ENCODE results near the gene PDZRN4.

The PDZRN4 gene

DNA sequence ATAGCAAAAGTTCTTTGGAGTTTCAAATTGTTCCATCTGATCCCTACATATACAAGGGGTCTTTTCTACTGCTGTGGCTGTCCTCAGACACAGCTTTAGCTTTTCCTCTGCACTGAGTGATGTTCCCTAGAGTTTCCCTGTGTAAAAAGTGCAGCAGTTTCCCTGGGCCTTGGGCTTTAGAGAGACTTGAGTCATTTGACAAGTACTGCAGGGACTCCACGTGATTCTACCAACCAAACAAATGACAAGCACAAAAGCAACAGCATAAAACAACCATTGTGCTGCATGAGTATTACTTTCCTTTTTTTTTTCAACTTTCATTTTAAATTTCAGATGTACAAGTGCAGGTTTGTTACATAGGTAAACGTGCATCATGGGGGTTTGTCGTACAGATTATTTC lies 272.8 kb downstream of the PDZRN4 start:
- no peak for DNase-seq

GRCh38 chr12:41462312-41462711 lies 274.2 kb downstream of the PDZRN4 start:
- no peak for DNase-seq

DNA sequence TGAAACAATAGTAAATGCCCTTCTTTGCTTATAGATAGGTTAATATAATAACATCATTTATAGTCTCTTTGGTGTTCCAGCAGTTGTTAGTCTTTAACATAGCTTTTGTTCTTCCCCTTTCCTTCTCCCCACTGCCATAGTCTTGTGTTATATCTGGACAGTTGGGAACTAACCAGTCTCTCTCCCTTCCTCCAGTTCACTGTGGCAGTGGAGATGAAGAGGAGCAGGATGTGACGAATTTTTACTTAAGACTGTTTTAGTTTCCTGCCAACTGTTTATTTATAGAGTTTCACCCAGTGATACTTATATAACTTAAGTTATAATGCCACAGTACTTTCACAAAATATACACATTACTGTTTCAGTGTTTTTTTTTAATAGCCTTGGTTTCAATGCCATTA lies 277.4 kb downstream of the PDZRN4 start:
- DNase-seq: no peak

- DNase-seq: no peak
Measured at GRCh38 chr12:41466300-41466699, 278.2 kb downstream of the PDZRN4 start.

DNA sequence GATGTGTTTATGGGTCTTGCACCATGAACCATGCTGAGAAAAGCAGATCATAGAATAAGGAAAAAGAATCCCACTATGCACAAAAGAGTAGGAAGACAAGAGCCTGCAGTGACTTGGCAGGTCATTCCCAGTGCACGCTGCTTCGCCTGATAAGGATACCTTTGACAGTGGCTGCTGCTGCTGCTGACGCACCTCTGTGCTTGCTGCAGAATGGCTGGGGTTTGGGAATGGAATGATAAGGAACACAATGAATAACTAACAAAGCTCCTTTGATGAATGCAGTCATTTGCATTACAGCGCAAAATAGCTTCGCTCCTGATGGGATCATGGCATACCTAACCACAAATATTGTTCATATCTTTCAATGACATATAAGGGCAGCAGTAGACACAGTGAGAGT lies 278.7 kb downstream of the PDZRN4 start:
- no peak for DNase-seq

DNA sequence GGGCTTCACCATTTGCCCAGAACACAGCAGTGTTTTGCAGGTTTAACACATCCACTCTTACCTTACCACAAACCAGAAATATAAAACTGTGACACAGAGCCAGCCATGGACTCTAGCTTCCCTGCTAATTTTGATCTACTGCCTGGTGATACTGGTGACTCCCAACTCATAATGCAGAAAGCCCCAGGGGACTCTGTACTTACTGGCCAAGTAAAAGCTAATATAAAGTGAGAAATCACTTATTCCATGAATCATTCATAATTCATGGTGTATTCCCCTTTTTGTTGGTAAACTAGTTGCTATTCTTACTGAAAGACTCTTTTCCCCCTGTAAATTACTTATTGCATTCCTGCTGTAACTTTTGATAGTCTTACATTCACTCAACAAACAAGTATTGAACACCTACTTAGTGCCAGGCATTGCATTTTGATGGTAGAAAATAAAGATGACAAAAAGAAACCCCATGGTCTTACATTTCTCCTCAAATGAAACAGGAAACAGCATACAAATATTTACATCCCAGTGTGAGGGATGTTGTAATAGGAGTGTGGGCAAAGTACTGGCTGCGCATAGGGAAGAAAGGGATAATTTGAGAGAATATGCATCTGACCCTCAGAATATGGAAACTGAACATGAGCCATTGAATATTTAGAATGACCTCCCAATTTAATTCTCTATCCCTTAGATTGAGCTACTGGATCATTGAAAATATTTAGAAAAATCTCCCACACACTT lies 279.6 kb downstream of the PDZRN4 start:
- no peak for DNase-seq

GRCh38 chr12:41468341-41468740 lies 280.2 kb downstream of the PDZRN4 start:
- no peak for DNase-seq

DNA sequence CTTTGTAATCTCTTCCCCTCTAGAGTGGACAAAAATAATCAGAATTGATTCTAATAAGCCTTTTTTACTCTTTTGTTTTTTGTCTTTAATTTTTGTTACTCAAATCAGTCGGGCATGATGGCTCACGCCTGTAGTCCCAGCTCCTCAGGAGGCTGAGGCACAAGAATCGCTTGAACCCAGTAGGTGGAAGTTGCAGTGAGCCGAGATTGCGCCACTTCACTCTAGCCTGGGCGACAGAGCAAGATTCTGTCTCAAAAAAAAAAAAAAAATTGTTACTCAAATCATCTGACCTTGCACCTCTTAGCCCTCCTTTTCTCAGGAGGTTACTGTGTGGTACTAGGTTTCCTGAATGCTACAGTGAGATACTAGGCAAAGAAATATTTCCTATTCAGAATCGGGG lies 280.6 kb downstream of the PDZRN4 start:
- no peak for DNase-seq

GRCh38 chr12:41473441-41473840 lies 285.3 kb downstream of the PDZRN4 start:
- DNase-seq: no peak

GRCh38 chr12:41474001-41474400 lies 285.9 kb downstream of the PDZRN4 start:
- DNase-seq: no peak

- no peak for DNase-seq
Measured at GRCh38 chr12:41476499-41477439, 288.6 kb downstream of the PDZRN4 start.

DNA sequence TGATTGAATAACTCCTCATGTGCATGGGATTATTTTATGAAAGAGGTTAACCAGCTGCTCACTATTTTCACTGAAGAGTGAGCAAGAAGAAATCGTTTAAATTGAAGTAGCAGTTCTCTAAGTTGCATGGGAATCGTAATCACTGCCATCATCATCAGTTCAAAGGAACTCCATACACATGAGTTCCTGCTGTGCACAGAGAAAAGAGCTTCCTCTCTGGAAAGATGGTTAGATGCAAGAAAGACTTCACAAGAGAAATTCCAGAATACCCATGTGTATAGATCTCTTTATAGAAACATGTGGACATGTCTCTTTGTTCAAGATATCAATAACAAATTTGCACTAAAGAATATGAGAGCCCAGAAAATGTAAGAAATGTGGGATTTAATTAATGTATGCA lies 291.3 kb downstream of the PDZRN4 start:
- no peak for DNase-seq

DNA sequence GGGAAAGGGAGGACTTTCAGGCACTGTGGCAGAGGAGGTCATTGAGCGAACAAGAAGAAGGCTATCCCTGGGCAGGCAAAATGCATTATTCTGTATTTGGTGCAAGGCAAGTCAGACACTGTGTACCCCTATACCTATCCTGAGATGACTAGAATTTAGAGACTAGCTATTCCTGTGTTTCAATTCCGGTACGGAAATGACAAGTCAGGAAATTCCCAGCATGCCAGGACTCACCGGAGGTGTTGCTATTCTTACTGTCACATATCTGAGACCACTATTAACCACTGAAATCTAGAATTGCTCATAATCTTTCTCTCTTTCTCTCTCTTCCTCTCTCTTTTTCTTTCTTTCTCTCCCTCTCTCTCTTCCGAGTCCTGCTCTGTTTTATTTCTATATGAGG lies 297.1 kb downstream of the PDZRN4 start:
- DNase-seq: no peak

GRCh38 chr12:41486718-41487117 lies 298.6 kb downstream of the PDZRN4 start:
- DNase-seq: no peak

- DNase-seq: no peak
Measured at GRCh38 chr12:41496009-41496408, 307.9 kb downstream of the PDZRN4 start.

DNA sequence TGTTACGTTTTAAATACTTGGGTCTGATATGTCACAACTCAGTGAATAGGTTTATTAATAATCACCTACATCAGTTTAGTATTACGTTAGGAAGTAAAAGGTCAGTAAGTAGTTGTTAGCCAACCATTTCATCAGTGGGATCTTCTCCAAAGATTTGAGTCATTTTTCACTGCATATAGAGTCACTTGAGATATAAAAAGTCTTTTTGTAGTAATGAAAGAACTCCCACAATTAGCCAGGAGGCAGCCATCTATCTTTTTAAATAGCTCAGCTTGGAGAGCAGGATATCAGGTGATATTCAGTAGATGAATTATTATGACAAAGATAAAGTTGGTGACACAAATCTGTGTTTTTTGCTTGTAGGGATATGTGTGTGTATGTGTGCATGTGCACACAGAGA lies 309.3 kb downstream of the PDZRN4 start:
- DNase-seq: no peak

DNA sequence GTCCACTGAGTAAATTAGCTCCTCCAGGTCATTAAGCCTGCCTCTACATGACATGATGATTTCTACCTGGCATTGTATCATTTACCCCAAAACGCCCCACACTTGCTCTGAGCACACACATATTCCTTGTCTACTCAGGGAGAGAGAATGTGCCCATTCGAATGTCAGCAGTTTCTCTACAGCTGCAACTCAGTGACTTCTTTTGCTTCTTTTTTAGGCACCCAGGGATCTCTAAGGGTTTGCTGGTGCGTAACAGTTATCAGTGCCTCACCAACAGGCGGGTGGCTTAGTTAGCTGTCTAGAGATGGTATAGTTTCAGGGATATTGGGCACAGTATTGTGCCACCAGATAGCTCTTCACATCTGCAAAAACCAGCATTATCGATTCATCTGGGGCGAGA lies 316.9 kb downstream of the PDZRN4 start:
- DNase-seq: no peak

DNA sequence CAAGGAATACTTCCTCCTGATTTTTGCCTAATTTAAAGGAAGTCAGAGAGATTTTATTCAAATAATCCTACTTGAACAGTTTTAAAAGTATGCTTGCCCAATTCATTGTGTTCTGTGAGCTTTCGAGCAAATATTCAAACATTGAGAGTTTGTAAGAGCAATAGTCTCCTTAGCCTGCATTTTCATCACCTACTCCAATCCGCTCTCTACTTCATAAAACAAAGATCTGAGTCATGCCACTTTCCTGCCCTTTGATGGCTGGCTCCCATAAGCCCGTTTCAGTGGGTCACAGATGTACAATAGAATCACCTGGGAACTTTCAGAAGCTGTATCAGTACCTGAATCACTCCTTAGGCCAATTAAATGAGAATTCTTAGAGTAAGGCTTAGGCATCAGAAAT lies 319.2 kb downstream of the PDZRN4 start:
- DNase-seq: no peak

- DNase-seq: no peak
Measured at GRCh38 chr12:41509271-41510055, 321.3 kb downstream of the PDZRN4 start.

DNA sequence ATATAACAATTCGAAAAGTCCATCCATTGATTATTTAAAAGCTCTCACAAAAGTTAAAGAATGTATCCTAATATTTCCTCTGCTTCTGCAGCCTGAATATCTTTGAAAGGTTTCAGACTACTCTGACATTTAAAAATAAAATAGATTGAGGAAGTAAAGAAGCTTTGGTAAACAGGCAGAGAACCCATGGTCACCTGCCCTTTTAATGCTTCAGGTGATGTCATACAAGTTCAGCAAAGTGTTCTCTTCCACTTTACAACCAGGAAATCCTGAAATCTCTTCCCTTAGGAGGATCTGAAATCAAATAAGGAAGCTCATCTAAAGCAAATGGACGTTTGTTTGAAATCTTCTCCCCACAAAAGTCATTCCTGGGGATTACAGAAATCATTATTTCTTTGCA lies 322.4 kb downstream of the PDZRN4 start:
- DNase-seq: no peak

GRCh38 chr12:41511247-41511646 lies 323.1 kb downstream of the PDZRN4 start:
- no peak for DNase-seq

DNA sequence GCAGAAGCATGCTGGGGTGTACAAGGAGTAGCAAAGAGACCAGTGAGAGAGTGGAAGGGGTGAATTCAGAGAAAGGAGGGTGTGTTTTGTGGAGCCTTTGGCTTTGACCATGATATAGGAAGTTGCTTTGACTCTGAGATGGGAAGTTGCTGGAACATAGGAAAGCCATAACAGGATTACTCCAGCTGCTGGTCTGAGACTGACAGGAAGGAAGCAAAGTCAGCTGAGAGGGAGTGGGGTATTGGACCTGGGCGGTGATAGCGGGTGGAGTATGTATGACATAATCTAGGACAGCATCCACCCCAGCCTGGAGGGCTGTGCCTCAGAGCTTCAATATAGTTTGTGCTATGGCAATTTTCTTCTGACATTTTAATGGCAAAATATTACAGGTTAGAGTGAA lies 324.4 kb downstream of the PDZRN4 start:
- no peak for DNase-seq

- no peak for DNase-seq
Measured at GRCh38 chr12:41514021-41514777, 326.1 kb downstream of the PDZRN4 start.

Data from stimulated activated CD4-positive, alpha-beta T cell treated with anti-CD3 and anti-CD28 coated beads, Interleukin-4, amount 100 ng/mL, for 24 hours (primary cell).